ENCODE data around the gene CALCOCO2. TPM values are rescaled to one million over a fixed set of nuclear protein-coding genes. Genes with fewer than 3 reads are reported as not detected.

The CALCOCO2 gene
- total and polyA plus RNA-seq, 2 of the 13 experiments (the other 11 are each of a cell fraction or from before 2014, with no cell fraction given) = 72.9 to 111 TPM

DNA sequence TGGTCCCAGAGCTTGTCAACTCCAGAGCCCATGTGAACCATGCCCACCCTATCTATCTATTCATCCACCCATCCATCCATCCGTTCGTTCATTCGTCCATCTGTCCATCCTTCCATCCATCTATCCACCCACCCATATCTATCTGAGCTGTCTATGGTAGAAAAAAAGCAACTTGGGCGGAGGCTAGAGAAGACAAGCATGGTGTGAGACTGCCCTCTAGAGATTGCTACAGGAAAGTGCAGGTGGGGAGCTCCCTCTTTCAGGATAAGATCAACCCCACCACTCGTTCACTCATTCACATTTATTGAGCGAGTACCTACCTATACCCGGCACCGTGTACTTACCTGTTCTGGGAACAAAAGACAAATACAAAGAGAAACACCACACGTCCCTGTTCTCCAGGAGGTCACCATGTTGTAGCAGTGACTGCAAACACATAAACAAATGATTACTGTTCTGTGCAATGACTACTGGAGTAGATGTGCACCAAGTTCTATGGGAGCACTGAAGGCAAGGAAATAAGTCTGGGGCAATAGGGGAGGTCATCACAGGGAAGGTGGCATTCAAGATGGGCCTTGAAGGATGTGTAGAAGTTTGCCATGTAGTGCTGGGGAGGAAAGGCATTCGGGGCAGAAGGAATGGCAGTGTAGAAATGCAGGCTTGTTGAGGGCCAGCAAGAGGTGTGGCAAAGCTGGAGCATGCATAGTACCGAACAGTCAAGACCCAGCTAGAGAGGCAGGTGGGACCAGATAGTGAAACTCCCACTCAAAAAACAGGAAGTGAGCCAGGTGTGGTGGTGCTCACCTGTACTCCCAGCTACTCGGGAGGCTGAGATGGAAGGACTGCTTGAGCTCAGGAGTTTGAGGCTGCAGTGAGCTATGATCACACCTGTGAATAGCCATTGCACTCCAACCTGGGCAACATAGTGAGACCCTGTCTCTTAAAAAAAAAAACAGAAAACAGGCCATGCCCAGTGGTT lies 48.4 kb downstream of the CALCOCO2 start (continued):
- TF ChIP-seq, protein P1, sequence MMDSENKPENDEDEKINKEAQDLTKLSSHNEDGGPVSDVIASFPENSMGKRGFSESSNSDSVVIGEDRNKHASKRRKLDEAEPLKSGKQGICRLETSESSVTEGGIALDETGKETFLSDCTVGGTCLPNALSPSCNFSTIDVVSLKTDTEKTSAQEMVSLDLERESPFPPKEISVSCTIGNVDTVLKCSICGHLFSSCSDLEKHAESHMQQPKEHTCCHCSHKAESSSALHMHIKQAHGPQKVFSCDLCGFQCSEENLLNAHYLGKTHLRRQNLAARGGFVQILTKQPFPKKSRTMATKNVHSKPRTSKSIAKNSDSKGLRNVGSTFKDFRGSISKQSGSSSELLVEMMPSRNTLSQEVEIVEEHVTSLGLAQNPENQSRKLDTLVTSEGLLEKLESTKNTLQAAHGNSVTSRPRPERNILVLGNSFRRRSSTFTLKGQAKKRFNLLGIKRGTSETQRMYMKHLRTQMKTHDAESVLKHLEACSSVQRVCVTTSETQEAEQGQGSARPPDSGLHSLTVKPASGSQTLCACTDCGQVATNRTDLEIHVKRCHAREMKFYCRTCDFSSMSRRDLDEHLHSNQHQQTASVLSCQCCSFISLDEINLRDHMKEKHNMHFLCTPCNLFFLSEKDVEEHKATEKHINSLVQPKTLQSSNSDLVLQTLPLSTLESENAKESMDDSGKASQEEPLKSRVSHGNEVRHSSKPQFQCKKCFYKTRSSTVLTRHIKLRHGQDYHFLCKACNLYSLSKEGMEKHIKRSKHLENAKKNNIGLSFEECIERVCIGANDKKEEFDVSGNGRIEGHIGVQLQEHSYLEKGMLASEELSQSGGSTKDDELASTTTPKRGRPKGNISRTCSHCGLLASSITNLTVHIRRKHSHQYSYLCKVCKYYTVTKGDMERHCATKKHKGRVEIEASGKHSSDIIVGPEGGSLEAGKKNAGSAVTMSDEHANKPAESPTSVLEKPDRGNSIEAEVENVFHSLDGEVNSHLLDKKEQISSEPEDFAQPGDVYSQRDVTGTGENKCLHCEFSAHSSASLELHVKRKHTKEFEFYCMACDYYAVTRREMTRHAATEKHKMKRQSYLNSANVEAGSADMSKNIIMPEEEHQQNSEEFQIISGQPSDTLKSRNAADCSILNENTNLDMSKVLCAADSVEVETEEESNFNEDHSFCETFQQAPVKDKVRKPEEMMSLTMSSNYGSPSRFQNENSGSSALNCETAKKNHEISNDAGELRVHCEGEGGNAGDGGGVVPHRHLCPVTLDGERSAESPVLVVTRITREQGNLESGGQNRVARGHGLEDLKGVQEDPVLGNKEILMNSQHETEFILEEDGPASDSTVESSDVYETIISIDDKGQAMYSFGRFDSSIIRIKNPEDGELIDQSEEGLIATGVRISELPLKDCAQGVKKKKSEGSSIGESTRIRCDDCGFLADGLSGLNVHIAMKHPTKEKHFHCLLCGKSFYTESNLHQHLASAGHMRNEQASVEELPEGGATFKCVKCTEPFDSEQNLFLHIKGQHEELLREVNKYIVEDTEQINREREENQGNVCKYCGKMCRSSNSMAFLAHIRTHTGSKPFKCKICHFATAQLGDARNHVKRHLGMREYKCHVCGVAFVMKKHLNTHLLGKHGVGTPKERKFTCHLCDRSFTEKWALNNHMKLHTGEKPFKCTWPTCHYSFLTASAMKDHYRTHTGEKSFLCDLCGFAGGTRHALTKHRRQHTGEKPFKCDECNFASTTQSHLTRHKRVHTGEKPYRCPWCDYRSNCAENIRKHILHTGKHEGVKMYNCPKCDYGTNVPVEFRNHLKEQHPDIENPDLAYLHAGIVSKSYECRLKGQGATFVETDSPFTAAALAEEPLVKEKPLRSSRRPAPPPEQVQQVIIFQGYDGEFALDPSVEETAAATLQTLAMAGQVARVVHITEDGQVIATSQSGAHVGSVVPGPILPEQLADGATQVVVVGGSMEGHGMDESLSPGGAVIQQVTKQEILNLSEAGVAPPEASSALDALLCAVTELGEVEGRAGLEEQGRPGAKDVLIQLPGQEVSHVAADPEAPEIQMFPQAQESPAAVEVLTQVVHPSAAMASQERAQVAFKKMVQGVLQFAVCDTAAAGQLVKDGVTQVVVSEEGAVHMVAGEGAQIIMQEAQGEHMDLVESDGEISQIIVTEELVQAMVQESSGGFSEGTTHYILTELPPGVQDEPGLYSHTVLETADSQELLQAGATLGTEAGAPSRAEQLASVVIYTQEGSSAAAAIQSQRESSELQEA (CRISPR knock-in tag; IDR thresholded peaks at IDR 0.05; ENCODE audit: not compliant biosample characterization) = no peak
- TF ChIP-seq ZIK1 (CRISPR knock-in tag; IDR thresholded peaks at IDR 0.05; ENCODE audit: borderline replicate concordance, low read depth) (no peak), PHF21A (CRISPR knock-in tag; IDR thresholded peaks at IDR 0.05) (no peak), ZNF777 (CRISPR knock-in tag; IDR thresholded peaks at IDR 0.05) (no peak), SMAD3 (CRISPR knock-in tag; IDR thresholded peaks at IDR 0.05) (peak; percentile 54; the same call in 1 of the 2 replicates), MIER3 (CRISPR knock-in tag; IDR thresholded peaks at IDR 0.05; ENCODE audit: borderline replicate concordance) (peak; percentile 22; the same call in 1 of the 2 replicates), TBX2 (CRISPR knock-in tag; IDR thresholded peaks at IDR 0.05; ENCODE audit: borderline replicate concordance) (no peak), SRSF9 (IDR thresholded peaks at IDR 0.05; ENCODE audit: borderline replicate concordance, insufficient read depth, low read depth, low read length, poor library complexity, severe bottlenecking) (no peak), PPARG (CRISPR knock-in tag; conservative IDR thresholded peaks at IDR 0.05) (peak; percentile 62), ZNF253 (CRISPR knock-in tag; IDR thresholded peaks at IDR 0.05; ENCODE audit: borderline replicate concordance) (no peak), RFXANK (CRISPR knock-in tag; IDR thresholded peaks at IDR 0.05) (no peak)
- TF ChIP-seq, protein P2, sequence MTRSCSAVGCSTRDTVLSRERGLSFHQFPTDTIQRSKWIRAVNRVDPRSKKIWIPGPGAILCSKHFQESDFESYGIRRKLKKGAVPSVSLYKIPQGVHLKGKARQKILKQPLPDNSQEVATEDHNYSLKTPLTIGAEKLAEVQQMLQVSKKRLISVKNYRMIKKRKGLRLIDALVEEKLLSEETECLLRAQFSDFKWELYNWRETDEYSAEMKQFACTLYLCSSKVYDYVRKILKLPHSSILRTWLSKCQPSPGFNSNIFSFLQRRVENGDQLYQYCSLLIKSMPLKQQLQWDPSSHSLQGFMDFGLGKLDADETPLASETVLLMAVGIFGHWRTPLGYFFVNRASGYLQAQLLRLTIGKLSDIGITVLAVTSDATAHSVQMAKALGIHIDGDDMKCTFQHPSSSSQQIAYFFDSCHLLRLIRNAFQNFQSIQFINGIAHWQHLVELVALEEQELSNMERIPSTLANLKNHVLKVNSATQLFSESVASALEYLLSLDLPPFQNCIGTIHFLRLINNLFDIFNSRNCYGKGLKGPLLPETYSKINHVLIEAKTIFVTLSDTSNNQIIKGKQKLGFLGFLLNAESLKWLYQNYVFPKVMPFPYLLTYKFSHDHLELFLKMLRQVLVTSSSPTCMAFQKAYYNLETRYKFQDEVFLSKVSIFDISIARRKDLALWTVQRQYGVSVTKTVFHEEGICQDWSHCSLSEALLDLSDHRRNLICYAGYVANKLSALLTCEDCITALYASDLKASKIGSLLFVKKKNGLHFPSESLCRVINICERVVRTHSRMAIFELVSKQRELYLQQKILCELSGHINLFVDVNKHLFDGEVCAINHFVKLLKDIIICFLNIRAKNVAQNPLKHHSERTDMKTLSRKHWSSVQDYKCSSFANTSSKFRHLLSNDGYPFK (CRISPR knock-in tag; IDR thresholded peaks at IDR 0.05; ENCODE audit: borderline replicate concordance) = no peak
- TF ChIP-seq, protein P3, sequence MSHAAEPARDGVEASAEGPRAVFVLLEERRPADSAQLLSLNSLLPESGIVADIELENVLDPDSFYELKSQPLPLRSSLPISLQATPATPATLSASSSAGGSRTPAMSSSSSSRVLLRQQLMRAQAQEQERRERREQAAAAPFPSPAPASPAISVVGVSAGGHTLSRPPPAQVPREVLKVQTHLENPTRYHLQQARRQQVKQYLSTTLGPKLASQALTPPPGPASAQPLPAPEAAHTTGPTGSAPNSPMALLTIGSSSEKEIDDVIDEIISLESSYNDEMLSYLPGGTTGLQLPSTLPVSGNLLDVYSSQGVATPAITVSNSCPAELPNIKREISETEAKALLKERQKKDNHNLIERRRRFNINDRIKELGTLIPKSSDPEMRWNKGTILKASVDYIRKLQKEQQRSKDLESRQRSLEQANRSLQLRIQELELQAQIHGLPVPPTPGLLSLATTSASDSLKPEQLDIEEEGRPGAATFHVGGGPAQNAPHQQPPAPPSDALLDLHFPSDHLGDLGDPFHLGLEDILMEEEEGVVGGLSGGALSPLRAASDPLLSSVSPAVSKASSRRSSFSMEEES (CRISPR knock-in tag; IDR thresholded peaks at IDR 0.05) = peak; percentile 44; the same call in 1 of the 2 replicates
- TF ChIP-seq, protein P4, sequence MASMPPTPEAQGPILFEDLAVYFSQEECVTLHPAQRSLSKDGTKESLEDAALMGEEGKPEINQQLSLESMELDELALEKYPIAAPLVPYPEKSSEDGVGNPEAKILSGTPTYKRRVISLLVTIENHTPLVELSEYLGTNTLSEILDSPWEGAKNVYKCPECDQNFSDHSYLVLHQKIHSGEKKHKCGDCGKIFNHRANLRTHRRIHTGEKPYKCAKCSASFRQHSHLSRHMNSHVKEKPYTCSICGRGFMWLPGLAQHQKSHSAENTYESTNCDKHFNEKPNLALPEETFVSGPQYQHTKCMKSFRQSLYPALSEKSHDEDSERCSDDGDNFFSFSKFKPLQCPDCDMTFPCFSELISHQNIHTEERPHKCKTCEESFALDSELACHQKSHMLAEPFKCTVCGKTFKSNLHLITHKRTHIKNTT (CRISPR knock-in tag; IDR thresholded peaks at IDR 0.05) = no peak
